ENCODE results near the gene VTN. TPM values are rescaled to one million over a fixed set of nuclear protein-coding genes. Genes with fewer than 3 reads are reported as not detected.

Gene VTN
- total RNA-seq, 6 donors from 2014 or later = 0.67 to 6.4 (median 2.3) TPM; not detected in 1

GRCh38 chr17:28345419-28346198 lies 24.5 kb downstream of the VTN start:
- peaks cover 49 to 100% (median 86%) of the 10 kb centered on the region in 4 donors for H3K36me3 ChIP-seq
- H3K27me3 ChIP-seq = no peaks in the 10 kb centered on the region
- peaks cover 8 to 15% (median 11%) of the 10 kb centered on the region in 4 donors for H3K4me1 ChIP-seq
- WGBS, 2 donors = 55 to 69% methylated on average over 13 of the region's 13 CpGs
- no peak for DNase-seq
- H3K9me3 ChIP-seq = no peaks in the 10 kb centered on the region
- ATAC-seq (ENCODE audit: low FRiP score in 2 of 2) = peak in 1 of 2 donors; percentile 6
- H3K4me3 ChIP-seq = no peak overlapping the region
- TF ChIP-seq, protein P1, sequence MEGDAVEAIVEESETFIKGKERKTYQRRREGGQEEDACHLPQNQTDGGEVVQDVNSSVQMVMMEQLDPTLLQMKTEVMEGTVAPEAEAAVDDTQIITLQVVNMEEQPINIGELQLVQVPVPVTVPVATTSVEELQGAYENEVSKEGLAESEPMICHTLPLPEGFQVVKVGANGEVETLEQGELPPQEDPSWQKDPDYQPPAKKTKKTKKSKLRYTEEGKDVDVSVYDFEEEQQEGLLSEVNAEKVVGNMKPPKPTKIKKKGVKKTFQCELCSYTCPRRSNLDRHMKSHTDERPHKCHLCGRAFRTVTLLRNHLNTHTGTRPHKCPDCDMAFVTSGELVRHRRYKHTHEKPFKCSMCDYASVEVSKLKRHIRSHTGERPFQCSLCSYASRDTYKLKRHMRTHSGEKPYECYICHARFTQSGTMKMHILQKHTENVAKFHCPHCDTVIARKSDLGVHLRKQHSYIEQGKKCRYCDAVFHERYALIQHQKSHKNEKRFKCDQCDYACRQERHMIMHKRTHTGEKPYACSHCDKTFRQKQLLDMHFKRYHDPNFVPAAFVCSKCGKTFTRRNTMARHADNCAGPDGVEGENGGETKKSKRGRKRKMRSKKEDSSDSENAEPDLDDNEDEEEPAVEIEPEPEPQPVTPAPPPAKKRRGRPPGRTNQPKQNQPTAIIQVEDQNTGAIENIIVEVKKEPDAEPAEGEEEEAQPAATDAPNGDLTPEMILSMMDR (IDR thresholded peaks at IDR 0.05) = no peak
- TF ChIP-seq POLR2A (IDR thresholded peaks at IDR 0.05) (no peak), POLR2AphosphoS5 (IDR thresholded peaks at IDR 0.05) (no peak), EP300 (IDR thresholded peaks at IDR 0.05) (no peak)
- peak overlapping the region; percentile 10 to 57 (median 38) for H3K27ac ChIP-seq

GRCh38 chr17:28344435-28344901 lies 25.6 kb downstream of the VTN start:
- TF ChIP-seq POLR2AphosphoS5 (IDR thresholded peaks at IDR 0.05) = no peak
- TF ChIP-seq POLR2A (IDR thresholded peaks at IDR 0.05) = no peak
- TF ChIP-seq, protein P1 (IDR thresholded peaks at IDR 0.05) = no peak
- no peak for TF ChIP-seq EP300 (IDR thresholded peaks at IDR 0.05)
- Histone ChIP-seq H3K36me3 (peaks cover 54 to 100% (median 88%) of the 10 kb centered on the region in 4 donors), H3K9me3 (no peaks in the 10 kb centered on the region), H3K4me3 (no peak overlapping the region), H3K27ac (no peak overlapping the region), H3K4me1 (peaks cover 11 to 19% (median 13%) of the 10 kb centered on the region in 4 donors), H3K27me3 (no peaks in the 10 kb centered on the region)
- ATAC-seq (ENCODE audit: low FRiP score in 2 of 2) (no peak), DNase-seq (peak in 1 of 2 donors; percentile 62)
- 95 to 100% methylated on average over 7 to 19 of the region's 19 CpGs for WGBS, 2 donors

- Histone ChIP-seq H3K4me3 (no peak overlapping the region), H3K4me1 (peaks cover 11 to 23% (median 17%) of the 10 kb centered on the region in 4 donors), H3K36me3 (peaks cover 55 to 98% (median 89%) of the 10 kb centered on the region in 4 donors), H3K9me3 (no peaks in the 10 kb centered on the region), H3K27ac (no peak overlapping the region), H3K27me3 (no peaks in the 10 kb centered on the region)
- TF ChIP-seq, protein P1 (IDR thresholded peaks at IDR 0.05) = no peak
- TF ChIP-seq EP300 (IDR thresholded peaks at IDR 0.05) = no peak
- no peak for TF ChIP-seq POLR2AphosphoS5 (IDR thresholded peaks at IDR 0.05)
- TF ChIP-seq POLR2A (IDR thresholded peaks at IDR 0.05) = no peak
- DNase-seq (no peak), ATAC-seq (ENCODE audit: low FRiP score in 2 of 2) (no peak)
- WGBS, 2 donors = 87 to 94% methylated on average over 7 to 9 of the region's 9 CpGs
These were observed 26.1 kb downstream of the VTN start for GRCh38 chr17:28344011-28344410.

GRCh38 chr17:28343491-28343932 lies 26.6 kb downstream of the VTN start:
- peaks cover 54 to 93% (median 86%) of the 10 kb centered on the region in 4 donors for H3K36me3 ChIP-seq
- peaks cover 11 to 23% (median 19%) of the 10 kb centered on the region in 4 donors for H3K4me1 ChIP-seq
- no peaks in the 10 kb centered on the region for H3K9me3 ChIP-seq
- no peak overlapping the region for H3K27ac ChIP-seq
- no peak overlapping the region for H3K4me3 ChIP-seq
- ATAC-seq (ENCODE audit: low FRiP score in 2 of 2) = no peak
- WGBS, 2 donors = 79 to 89% methylated on average over 3 to 10 of the region's 10 CpGs
- no peaks in the 10 kb centered on the region for H3K27me3 ChIP-seq
- no peak for DNase-seq
- TF ChIP-seq, protein P1 (IDR thresholded peaks at IDR 0.05) = no peak
- TF ChIP-seq POLR2AphosphoS5 (IDR thresholded peaks at IDR 0.05) (no peak), EP300 (IDR thresholded peaks at IDR 0.05) (no peak), POLR2A (IDR thresholded peaks at IDR 0.05) (no peak)

Measured in upper lobe of left lung (tissue), 6 donors.